Measurements from ENCODE around the gene PALMD. TPM values are rescaled to one million over a fixed set of nuclear protein-coding genes. Genes with fewer than 3 reads are reported as not detected.

The PALMD gene
- polyA plus RNA-seq, 1 of the 3 experiments (the other 2 are of a cell fraction) = 1.8 TPM

DNA sequence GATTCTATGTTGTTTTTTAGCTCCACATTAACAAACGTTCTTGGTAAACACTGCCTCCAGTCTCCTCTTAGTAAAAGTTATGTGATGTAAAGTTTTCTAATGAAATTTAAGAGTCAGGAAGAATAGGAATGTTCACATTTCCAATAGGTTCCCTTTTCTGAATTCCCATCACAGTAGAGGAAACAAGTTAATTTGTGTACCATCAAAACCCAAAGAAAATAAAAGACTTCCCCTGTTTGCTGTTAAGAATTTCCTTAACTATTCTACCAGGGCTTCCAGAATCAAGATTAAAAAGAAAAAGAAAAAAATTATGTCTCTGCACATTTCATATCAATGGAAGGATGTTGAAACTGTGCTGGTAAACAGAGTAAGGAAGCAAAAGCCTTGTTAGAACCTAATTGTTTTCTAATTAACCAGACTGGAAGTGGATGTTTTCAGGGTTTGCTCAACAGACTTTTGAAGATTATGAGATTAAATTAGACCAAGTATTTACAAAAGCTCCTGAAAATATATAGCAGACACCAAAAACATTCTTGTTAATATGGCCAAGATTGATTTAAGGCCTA lies 43.4 kb upstream of the PALMD start:
- DNase-seq = no peak
- no peaks in the 10 kb centered on the region for H3K9me3 ChIP-seq
- POLR2A ChIA-PET = no interaction called here
- CTCF ChIA-PET = no interaction called here
- H3K27me3 ChIP-seq (ENCODE audit: insufficient read depth) = no peaks in the 10 kb centered on the region
- H3K79me2 ChIP-seq (ENCODE audit: insufficient read depth) = no peaks in the 10 kb centered on the region
- H3K4me2 ChIP-seq = no peak overlapping the region
- H3K4me3 ChIP-seq (ENCODE audit: low read depth in 2 of 2, low read length in 1 of 2) = no peak overlapping the region
- H3K9ac ChIP-seq = no peak overlapping the region
- no peaks in the 10 kb centered on the region for H3K36me3 ChIP-seq (replicated peaks in 1 of 2; ENCODE audit: control insufficient read depth in 1 of 2, insufficient read depth in 2 of 2, low read length in 1 of 2)
- H4K20me1 ChIP-seq (ENCODE audit: insufficient read depth) = no peaks in the 10 kb centered on the region
- TF ChIP-seq RAD21 (IDR thresholded peaks at IDR 0.05; ENCODE audit: low read length) (no peak), JUND (IDR thresholded peaks at IDR 0.05) (no peak), EP300 (IDR thresholded peaks at IDR 0.05; ENCODE audit: borderline replicate concordance in 1 of 2, low read depth in 1 of 2, low read length in 1 of 2) (no peak), POLR2AphosphoS5 (IDR thresholded peaks at IDR 0.05; ENCODE audit: low read depth, low read length) (no peak), NFIC (IDR thresholded peaks at IDR 0.05; ENCODE audit: borderline replicate concordance) (no peak), FOXJ3 (CRISPR knock-in tag; IDR thresholded peaks at IDR 0.05) (no peak), RFX5 (IDR thresholded peaks at IDR 0.05; ENCODE audit: low read length) (no peak), GABPA (IDR thresholded peaks at IDR 0.05; ENCODE audit: low read depth) (no peak), EZH2phosphoT487 (IDR thresholded peaks at IDR 0.05; ENCODE audit: borderline replicate concordance, low read depth) (no peak), TEAD4 (IDR thresholded peaks at IDR 0.05; ENCODE audit: borderline replicate concordance, insufficient read depth) (no peak), MEF2A (IDR thresholded peaks at IDR 0.05; ENCODE audit: borderline replicate concordance, low read depth) (no peak), SMC3 (IDR thresholded peaks at IDR 0.05; ENCODE audit: low read depth, low read length) (no peak), NRF1 (IDR thresholded peaks at IDR 0.05; ENCODE audit: low read depth, low read length) (no peak), FOXM1 (IDR thresholded peaks at IDR 0.05; ENCODE audit: low read depth) (no peak), FOSL2 (IDR thresholded peaks at IDR 0.05; ENCODE audit: borderline replicate concordance, low read depth) (no peak)
- TF ChIP-seq, protein P1, sequence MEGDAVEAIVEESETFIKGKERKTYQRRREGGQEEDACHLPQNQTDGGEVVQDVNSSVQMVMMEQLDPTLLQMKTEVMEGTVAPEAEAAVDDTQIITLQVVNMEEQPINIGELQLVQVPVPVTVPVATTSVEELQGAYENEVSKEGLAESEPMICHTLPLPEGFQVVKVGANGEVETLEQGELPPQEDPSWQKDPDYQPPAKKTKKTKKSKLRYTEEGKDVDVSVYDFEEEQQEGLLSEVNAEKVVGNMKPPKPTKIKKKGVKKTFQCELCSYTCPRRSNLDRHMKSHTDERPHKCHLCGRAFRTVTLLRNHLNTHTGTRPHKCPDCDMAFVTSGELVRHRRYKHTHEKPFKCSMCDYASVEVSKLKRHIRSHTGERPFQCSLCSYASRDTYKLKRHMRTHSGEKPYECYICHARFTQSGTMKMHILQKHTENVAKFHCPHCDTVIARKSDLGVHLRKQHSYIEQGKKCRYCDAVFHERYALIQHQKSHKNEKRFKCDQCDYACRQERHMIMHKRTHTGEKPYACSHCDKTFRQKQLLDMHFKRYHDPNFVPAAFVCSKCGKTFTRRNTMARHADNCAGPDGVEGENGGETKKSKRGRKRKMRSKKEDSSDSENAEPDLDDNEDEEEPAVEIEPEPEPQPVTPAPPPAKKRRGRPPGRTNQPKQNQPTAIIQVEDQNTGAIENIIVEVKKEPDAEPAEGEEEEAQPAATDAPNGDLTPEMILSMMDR (IDR thresholded peaks at IDR 0.05) = no peak
- TF ChIP-seq, protein P2, sequence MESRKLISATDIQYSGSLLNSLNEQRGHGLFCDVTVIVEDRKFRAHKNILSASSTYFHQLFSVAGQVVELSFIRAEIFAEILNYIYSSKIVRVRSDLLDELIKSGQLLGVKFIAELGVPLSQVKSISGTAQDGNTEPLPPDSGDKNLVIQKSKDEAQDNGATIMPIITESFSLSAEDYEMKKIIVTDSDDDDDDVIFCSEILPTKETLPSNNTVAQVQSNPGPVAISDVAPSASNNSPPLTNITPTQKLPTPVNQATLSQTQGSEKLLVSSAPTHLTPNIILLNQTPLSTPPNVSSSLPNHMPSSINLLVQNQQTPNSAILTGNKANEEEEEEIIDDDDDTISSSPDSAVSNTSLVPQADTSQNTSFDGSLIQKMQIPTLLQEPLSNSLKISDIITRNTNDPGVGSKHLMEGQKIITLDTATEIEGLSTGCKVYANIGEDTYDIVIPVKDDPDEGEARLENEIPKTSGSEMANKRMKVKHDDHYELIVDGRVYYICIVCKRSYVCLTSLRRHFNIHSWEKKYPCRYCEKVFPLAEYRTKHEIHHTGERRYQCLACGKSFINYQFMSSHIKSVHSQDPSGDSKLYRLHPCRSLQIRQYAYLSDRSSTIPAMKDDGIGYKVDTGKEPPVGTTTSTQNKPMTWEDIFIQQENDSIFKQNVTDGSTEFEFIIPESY (IDR thresholded peaks at IDR 0.05; ENCODE audit: borderline replicate concordance, low read depth) = no peak
- TF ChIP-seq, protein P3, sequence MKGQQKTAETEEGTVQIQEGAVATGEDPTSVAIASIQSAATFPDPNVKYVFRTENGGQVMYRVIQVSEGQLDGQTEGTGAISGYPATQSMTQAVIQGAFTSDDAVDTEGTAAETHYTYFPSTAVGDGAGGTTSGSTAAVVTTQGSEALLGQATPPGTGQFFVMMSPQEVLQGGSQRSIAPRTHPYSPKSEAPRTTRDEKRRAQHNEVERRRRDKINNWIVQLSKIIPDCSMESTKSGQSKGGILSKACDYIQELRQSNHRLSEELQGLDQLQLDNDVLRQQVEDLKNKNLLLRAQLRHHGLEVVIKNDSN (IDR thresholded peaks at IDR 0.05; ENCODE audit: borderline replicate concordance, low read depth) = no peak
- no peak overlapping the region for H2AFZ ChIP-seq (ENCODE audit: low read depth)
- H3K27ac ChIP-seq (ENCODE audit: low read depth in 2 of 2, low read length in 1 of 2) = no peak overlapping the region
- peaks cover 44% of the 10 kb centered on the region for H3F3A ChIP-seq (replicated peaks; ENCODE audit: insufficient read depth)
- H3K4me1 ChIP-seq (ENCODE audit: control insufficient read depth in 1 of 2, insufficient read depth in 2 of 2, low read depth in 1 of 2, low read length in 1 of 2) = peaks cover 0 to 25% of the 10 kb centered on the region in 2 experiments; a peak in 3 of 4 replicates
- 83% methylated on average over 1 of the region's 1 CpG for WGBS (ENCODE audit: low lambda C conversion rate)
- H3K9me2 ChIP-seq = no peaks in the 10 kb centered on the region
